Head of caudate nucleus (tissue), 42 donors: ENCODE data around the gene LMO1.
A peak's percentile ranks its signal among the peaks of the same experiment; 100 is the strongest.

Source experiments
- DNase-seq, 42 donors: peaks; one replicate each; pipeline versions ENCODE4 v3.0.0 to v3.0.0-alpha.2; 2020 to 2021; ENCODE audit warnings: mixed read lengths in 7 of 42
- intact Hi-C: fragments of 100-400 bp; cut with DNase I; formaldehyde crosslinking; loops from one replicate; pipeline ENCODE4 v1.15.0; 2022

LMO1 gene

DNA sequence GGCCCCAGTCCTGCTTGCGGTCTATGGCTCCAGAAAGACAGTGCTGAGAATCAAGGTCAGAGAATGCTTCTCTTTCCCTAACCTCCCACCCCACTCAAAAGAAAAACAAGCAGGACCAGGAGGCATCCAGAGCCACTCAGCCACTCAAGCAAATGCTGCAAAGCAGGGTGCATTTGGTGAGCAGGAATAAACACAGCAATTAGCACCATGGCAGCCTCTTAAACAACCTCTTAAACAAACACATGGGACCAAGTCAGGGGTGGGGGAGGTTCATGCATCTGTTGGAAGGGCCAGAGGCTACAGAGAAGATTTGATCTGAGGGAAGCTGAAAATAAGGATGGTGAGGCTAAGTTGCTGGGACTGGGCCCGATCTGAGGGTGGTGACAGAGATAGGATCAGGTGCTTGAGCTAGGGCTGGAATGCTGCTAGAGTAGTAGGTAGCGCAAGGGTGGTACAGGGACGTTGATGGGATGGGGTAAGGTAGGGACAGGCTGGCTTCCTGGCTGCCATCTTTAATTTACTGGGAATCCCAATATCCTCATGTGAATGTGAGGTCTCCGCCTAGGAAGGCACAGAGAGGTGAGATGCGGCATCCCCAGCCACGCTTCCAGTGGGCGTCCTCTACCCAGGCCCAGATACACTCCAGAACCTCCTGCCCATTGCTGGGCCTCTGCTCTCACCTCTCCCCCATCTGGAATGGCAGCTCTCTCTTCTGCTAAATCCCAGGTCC lies 26.6 kb upstream of the LMO1 start:
- intact Hi-C loops = no loop called here
- DNase-seq = peak in 5 of 42 donors; percentile 0 to 18 (median 13)

DNA sequence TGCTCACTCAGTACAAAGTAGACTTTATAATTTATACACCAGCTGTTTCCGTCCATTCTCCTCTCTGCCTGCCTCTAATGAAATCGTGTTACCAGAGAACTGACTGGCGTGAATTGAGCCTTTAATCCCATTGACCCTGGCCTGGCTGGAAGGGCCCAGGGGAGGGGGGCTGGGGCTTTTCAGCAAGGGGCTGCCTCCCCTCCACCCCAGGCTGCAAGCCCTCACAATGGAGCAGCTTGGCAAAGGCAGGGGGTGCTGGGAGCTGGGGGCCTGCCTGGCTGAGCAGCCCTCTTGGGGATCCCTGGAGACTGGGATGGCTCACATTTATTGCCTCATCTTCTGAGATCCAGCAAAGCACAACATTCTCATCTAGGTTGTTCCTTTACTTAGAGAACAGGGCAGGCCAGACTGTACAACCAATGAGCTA lies 25.8 kb upstream of the LMO1 start:
- DNase-seq = peak in 4 of 42 donors; percentile 3 to 35 (median 24)
- intact Hi-C loops = no loop called here

DNA sequence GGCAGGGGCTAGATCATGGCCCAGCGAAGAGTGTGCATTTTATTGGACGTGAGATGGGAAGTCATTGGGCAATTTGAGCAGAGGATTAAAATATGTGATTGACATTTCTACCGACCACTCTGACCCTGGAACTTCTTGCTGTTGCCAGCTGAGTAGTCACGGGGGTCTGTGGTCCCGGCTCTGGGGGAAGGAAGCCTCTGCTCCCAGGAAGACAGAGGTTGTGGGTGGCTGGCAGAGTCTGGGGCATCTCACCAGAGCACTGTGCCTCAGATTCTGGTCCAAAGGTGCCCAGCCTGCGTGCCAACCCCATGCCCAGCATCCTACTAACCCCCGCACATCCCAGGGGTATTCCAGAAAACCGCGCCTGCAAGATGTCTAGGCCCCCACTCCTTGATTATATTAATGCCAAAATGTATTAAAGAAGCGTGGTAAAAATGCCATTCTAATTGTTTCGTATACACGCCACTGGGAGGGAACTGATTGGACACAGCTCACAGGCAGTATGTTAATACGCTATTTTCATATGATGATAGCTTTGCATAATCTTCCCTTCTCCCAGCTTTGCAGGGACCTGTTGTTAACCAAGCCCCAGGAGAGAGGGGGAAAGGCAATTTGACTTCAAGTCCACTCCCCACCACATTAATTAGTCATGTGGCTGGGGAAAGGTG lies 25.3 kb upstream of the LMO1 start:
- intact Hi-C loops = no loop called here
- DNase-seq = peak in 5 of 42 donors; percentile 2 to 25 (median 20)

DNA sequence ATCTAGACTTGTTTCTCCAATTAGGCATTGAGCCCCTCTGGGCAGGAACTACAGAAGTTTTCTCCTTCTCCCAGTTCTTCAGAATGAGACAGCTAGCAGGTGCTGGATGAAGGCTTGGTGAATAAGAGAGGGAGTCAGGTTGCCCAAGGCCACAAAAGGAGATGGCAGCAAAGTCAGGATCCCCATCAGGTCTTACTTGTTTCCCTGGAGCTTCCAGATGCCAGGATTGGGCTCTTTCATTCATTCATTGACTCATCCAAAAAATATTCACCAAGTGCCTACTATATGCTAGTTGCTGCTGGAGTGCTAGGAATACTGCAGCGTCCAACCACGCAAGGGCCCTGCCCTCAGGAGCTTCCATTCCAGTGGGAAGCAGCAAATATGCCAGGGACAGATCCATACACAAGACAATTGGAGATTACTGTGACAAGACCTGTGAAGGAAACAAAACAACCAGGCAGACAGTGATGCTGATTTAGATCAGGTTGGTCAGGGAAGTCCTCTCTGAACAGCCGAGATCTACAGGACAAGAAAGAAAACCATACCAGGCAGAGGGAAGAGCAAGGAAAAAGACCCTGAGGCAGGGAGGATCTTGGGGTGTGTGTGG lies 24.6 kb upstream of the LMO1 start:
- intact Hi-C loops = no loop called here
- DNase-seq = peak in 4 of 42 donors; percentile 3 to 24 (median 14)

DNA sequence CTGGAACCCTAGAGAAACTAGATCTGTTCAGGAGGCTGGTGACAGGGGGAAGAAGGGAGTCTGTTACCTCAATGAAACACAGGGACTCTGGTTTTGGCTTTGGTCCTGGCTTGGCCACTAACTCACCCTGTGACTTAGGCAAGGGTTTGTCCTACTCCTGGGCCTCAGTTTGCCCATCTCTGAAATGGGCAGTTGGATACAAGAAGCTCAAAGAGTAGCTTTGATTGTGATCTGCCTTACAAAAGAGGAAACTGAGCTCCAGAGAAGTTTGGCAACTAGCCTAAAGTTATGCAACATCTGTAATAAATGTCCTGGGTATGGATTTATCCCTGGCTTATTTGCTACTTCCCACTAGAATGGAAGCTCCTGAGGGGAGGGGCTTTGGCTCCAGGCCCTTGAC lies 24.0 kb upstream of the LMO1 start:
- intact Hi-C loops = no loop called here

DNA sequence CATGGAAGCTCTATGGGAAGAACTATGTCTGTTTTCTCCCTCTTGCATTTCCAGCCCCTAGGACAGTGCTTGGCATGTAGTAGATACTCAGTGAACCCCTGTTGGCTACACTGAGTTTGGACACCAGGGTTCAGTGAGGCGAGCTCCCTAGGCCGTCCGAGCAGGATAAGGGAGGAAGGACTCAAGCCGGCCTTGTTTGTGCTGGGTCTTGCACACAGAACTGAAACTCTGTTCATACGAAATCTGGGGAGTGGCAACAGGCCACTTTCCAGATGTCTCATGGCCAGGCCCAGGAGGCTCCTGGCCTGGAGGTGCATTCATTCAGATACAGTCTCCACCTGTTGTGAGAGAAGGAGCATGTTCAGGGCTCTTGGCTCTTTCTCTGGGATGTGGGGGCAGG lies 23.6 kb upstream of the LMO1 start:
- peak in 6 of 42 donors; percentile 2 to 32 (median 24) for DNase-seq
- intact Hi-C loops = no loop called here

More for the DNA sequence above, 24.0 kb upstream of the LMO1 start:
- peak in 3 of 42 donors; percentile 0 to 26 (median 7) for DNase-seq

DNA sequence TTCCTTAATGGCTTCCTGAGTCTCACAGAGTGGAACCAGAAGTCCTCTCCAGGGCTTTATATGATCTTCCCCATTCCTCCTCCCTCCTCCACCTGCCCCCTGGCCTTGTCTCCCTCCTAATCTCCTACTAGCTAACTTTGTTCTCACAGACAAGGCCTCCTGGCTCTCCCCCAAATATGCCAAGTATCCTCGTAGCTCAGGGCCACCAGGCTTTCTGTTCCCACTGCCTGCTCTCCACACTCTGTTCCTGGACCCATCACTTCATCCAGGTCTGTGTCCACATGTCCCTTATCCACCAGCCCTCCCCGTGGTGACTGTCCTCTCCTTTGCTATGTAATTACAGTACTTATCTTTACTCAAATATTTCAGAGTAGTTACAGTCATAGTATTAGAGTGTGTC lies 23.2 kb upstream of the LMO1 start:
- peak in 5 of 42 donors; percentile 1 to 24 (median 16) for DNase-seq
- intact Hi-C loops = no loop called here

DNA sequence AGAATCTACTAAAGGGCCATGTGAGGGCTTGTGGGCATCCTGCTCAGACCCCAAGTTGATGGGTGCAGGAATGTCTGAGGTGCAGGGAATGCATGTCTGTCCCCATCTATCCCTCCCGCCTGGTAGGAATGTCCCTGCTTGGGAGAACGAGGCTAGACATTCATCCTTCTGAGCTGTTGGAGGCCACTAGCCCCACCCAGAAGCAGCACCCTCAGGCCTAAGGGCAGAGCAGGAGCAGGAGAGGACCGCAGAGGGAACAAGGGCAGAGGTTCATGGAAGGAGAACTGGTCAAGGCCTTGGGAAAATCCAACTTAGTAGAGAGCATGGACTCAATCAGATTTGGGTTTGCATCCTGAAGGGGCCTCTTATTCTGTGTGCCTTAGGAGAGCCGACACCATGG lies 22.1 kb upstream of the LMO1 start:
- peak in 7 of 42 donors; percentile 2 to 35 (median 13) for DNase-seq
- intact Hi-C loops = no loop called here

DNA sequence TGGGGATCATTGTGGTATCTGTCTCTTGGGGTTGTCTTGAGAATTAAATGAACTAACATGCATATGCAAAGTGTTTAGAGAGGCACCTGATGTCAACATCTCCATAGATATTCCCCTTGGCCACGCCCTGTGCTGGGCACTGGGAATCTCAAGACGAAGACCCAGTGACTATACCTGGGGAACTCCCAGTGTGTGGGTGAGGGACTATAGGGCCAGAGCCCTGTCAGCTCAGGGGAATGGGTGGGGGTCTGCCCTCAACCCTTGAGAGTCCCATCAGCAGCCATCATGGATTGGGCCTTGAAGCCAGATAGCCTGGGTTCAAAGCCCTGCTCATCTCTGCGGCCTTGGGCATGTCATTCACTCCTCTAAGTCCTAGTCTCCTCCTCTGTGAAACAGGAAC lies 21.6 kb upstream of the LMO1 start:
- intact Hi-C loops = no loop called here
- DNase-seq = peak in 4 of 42 donors; percentile 2 to 17 (median 10)

DNA sequence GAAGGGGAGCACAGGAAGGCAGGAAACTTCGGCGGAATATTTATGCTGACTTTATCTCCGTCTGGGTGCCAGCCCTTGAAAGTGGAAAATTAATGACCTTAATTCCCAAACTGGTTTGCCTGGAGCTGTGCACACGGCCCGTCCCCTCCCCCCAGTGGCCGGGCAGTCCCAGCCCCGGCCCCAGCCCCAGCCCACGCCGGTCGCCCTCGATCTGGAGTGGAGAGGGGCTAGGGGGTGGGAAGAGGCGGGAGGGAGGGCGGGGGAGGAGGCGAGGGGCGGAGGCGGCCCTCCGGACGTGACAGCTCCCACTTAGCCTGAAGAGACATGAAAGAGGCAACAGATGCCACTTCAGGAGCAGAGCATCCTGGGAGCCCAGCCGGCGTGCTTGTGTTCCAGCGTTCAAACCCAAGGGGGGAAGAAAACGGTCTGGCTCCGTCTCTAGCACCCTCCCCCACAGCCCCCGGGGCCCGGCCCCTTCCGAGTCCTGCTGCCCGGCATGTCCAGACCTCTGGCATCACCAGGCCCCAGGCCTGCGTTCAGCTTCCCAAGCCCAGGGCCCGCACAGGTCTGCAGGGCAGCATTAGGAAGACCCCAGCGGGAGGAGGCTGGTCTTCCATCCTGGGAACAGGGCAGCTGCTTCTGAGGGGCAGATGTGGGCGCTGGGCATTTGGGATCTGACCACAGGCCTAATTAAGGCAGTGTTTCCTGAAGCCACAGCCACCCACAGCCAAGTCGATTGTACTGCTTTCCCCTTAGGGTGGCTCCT lies 20.0 kb upstream of the LMO1 start:
- DNase-seq = peak in 16 of 42 donors; percentile 13 to 58 (median 35)
- intact Hi-C loops = no loop called here

DNA sequence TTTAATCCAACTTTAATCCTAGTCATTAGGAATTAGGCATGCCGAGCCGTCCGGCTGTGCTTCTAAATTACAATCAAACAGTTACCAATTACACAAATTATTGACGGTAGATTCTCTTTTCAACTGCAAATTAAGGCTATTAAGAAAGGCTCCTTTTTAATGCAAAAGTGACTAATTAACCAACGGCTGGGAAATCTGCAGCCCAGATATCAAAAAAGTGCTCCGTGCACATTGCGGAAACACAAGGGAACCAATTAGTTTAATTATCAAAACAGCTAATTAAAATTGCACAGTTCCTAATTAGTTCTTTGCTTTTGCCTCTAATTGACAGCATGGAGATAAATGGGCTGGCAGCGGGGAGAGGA lies 19.4 kb upstream of the LMO1 start:
- intact Hi-C loops = no loop called here
- DNase-seq = peak in 2 of 42 donors; percentile 45 to 47

DNA sequence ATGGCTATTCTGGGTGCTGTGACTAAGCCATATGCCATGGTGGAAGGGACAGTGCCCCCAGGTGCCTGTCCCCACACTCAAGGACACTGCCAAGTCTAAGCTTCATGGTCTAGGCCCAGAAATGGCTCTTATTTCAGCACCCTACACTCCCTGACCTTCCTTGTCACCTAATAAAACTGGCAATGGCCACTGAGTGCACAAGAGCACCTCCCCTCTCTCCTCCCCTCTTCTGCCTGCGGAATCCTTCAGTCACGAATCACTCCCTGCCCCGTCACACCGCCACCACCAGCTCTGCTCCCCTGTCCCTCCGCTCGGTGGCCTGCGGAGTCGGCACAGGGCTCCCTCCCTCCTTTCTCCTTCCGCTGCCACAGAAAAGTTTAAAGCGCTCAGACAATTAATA lies 19.0 kb upstream of the LMO1 start:
- peak in 8 of 42 donors; percentile 9 to 43 (median 32) for DNase-seq
- intact Hi-C loops = no loop called here

DNA sequence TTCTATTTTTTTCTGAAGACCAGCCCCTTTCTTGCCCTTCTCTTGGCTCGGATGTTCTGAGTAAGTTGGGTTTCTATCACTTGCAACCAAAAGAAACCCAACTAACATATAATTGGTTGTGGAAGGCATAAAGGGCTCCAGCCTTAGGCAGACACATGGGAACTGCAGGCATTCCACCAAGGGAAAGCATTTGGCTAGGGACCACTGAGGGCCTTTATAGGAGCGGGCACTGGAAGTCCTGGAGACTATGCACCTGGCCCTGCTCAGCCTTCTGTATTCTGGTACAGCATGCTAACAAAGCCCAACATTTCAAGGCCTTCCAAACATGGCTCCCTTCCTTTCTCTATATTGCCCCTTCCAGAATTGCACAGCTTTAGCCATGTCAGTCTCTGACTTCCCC lies 17.6 kb upstream of the LMO1 start:
- DNase-seq = peak in 4 of 42 donors; percentile 2 to 26 (median 9)
- intact Hi-C loops = no loop called here

DNA sequence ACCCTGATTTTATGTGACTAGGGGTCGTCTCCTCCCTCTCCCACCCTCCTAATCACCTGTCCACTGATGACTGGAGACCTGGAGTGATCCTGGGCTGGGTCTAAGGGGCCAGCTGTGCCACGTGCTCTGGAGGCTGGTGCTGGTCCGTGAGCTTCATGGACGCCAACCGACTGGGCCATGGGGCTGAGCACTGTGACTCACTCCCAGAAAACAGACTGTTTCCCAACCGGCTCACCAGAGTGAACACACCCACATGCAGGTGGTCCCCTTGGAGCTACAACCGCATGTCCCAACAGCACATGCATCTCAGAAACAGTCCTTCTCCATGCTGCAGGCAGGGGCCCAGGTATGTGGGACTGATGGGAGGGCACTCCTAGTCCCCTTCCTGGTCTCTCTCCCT lies 14.0 kb upstream of the LMO1 start:
- DNase-seq = peak in 6 of 42 donors; percentile 1 to 23 (median 10)
- intact Hi-C loops = no loop called here

DNA sequence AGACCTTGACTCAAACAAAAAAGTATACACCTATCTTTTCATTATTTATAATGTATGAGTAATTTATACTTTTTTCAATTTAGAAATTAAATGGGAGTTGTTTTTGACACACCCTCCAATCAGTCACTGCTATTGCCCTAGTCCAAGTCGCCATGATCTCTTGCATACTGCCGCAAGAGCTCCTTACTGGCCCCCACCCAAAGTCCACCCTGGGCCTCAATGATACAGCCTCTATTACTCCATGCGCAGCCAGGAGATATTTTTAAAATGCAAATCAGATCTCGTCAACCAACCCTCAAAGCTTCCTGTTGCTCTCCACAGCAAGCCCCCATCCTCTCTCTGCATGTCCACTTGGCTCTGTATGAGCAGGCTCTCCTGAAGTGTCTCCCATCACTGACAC lies 12.8 kb upstream of the LMO1 start:
- peak in 3 of 42 donors; percentile 1 to 5 (median 3) for DNase-seq

DNA sequence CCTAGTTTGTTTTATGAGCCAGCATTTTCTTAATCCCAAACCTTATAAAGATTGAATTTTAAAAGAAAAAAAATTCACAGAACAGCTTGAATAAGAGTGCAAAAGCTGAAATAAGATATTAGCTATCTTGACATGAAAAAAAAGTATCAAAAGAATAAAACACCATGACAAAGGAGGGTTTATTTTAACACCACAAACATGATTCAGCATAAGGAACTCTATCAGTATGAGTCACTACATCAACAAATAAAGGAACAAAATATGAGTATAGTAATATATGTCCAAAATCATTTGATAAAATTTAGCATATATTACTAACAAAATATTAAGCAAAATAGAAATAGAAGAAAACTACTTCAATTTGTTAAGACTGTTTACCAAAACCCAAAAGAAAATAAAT lies 9.6 kb upstream of the LMO1 start:
- DNase-seq = no peak
- intact Hi-C loops = no loop called here

More for the DNA sequence above, 12.8 kb upstream of the LMO1 start:
- intact Hi-C loops = no loop called here

DNA sequence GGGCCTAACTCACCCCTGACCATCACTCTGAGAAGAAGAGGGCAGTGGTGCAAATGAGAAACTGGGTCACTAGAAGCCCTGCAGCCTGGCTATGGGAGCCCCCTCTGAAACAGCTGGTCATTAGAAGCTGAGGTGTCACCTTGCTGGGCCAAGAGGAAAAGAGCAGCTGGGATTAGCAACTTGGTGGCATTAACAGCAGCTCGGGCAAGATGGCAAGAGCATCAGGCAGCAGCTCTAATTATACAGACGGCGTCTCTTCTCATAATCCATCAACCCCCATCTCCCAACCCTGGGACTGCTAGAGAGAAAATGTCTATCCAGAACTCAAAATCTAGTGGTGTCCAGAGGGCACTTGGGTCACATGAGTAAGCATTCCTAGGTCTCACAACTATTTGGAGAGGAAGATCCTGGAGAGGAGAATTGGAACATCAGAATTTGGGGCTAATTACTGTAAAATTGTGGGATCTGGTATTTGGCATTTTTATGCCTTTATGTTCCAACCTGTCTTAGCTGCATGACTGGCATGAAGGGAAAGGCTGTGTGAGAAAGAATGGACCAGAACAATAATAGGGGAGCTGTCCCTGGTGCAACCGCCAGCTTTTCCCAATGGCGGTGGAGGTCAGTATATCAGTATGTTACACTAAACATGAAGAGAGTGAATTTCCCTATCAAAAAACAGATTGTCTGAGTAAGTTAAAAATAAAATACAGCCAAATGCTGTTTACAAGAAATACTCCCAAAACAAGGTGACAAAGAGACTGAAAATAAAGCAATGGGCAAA lies 7.6 kb upstream of the LMO1 start:
- peak in 3 of 42 donors; percentile 1 to 11 (median 4) for DNase-seq
- intact Hi-C loops = no loop called here

DNA sequence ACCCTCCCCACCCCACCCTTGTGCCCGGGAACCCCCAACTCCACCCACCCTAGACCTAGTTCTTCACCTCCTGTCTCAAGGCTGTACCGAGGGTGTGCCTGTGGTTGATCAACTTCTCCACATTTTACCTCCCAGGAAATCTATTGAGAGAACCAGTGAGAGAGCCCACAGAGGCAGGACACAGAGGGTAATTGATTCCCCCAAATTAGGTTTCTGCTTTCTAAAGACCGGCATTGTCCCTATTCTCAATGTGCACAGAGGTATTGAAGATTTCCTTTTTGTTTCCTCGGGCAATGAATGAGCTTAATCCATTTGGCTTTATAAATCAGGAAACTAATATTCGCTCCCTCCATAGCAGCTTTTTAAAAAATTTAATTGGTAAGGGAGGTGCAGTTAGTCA lies 6.0 kb upstream of the LMO1 start:
- intact Hi-C loops = no loop called here
- DNase-seq = peak in 3 of 42 donors; percentile 2 to 15 (median 6)
